GM19193 (cell line): ENCODE measurements around the gene SMC6.

Experiments
- POLR2A ChIP-seq: IDR thresholded peaks from 4 replicates; pipeline ENCODE4 v1.6.1; 2011; ENCODE audit not compliant: insufficient read depth, insufficient read length; ENCODE audit errors: extremely low read depth

Gene SMC6

GRCh38 chr2:17620841-17621240 lies 132.8 kb downstream of the SMC6 start:
- TF ChIP-seq POLR2A = no peak

GRCh38 chr2:17620280-17620679 lies 133.3 kb downstream of the SMC6 start:
- TF ChIP-seq POLR2A = no peak

- no peak for TF ChIP-seq POLR2A
These were observed 135.7 kb downstream of the SMC6 start for GRCh38 chr2:17617955-17618354.

GRCh38 chr2:17617516-17617915 lies 136.1 kb downstream of the SMC6 start:
- no peak for TF ChIP-seq POLR2A

- TF ChIP-seq POLR2A = no peak
These were observed 137.2 kb downstream of the SMC6 start for GRCh38 chr2:17616405-17616804.

GRCh38 chr2:17615728-17616351 lies 137.8 kb downstream of the SMC6 start:
- no peak for TF ChIP-seq POLR2A

- no peak for TF ChIP-seq POLR2A
These were observed 138.5 kb downstream of the SMC6 start for GRCh38 chr2:17615147-17615546.

GRCh38 chr2:17614174-17614930 lies 139.3 kb downstream of the SMC6 start:
- no peak for TF ChIP-seq POLR2A
